ENCODE data around the gene PSMD8.

Gene PSMD8

DNA sequence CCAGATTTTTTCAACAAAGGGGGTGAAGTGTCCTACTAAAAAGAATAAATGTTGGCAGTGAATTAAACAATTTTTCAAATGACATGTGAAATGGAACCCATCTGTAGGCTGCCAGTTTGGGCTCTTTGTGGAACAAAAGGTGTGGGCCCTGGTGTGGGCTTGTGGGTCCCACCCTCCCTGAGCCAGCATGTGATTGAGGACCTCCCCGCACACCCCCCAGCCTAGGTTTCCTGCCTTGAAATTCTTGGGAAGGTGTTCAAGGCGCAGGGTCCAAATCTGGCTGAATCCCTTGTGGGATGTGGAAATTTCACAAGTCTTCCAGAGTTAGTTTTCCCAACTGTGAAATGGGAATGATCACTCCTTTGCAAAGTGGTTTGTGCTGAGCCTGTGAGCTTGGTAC lies 9.4 kb downstream of the PSMD8 start:
- Histone ChIP-seq H3K36me3 (ENCODE audit: control insufficient read depth, insufficient read depth, low read length) (peaks cover 45% of the 10 kb centered on the region), H3K27me3 (replicated peaks; ENCODE audit: control insufficient read depth, insufficient read depth, low read length) (no peaks in the 10 kb centered on the region; the same call in 1 of the 2 replicates), H3K4me3 (replicated peaks; ENCODE audit: low read depth, low read length) (no peak overlapping the region)
- TF ChIP-seq, protein P1, sequence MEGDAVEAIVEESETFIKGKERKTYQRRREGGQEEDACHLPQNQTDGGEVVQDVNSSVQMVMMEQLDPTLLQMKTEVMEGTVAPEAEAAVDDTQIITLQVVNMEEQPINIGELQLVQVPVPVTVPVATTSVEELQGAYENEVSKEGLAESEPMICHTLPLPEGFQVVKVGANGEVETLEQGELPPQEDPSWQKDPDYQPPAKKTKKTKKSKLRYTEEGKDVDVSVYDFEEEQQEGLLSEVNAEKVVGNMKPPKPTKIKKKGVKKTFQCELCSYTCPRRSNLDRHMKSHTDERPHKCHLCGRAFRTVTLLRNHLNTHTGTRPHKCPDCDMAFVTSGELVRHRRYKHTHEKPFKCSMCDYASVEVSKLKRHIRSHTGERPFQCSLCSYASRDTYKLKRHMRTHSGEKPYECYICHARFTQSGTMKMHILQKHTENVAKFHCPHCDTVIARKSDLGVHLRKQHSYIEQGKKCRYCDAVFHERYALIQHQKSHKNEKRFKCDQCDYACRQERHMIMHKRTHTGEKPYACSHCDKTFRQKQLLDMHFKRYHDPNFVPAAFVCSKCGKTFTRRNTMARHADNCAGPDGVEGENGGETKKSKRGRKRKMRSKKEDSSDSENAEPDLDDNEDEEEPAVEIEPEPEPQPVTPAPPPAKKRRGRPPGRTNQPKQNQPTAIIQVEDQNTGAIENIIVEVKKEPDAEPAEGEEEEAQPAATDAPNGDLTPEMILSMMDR (IDR thresholded peaks at IDR 0.05; ENCODE audit: insufficient read depth, low read length, poor library complexity, severe bottlenecking) = no peak
- DNase-seq (ENCODE audit: extremely low read depth, insufficient read length) = no peak

- DNase-seq (ENCODE audit: extremely low read depth, insufficient read length) = no peak
- H3K4me3 ChIP-seq (replicated peaks; ENCODE audit: low read depth, low read length) = no peak overlapping the region
- H3K36me3 ChIP-seq (ENCODE audit: control insufficient read depth, insufficient read depth, low read length) = peaks cover 40% of the 10 kb centered on the region
- peaks cover 1% of the 10 kb centered on the region for H3K27me3 ChIP-seq (replicated peaks; ENCODE audit: control insufficient read depth, insufficient read depth, low read length)
- TF ChIP-seq, protein P1 (IDR thresholded peaks at IDR 0.05; ENCODE audit: insufficient read depth, low read length, poor library complexity, severe bottlenecking) = peak; percentile 43
These were observed 10.0 kb downstream of the PSMD8 start for GRCh38 chr19:38384209-38385027.

DNA sequence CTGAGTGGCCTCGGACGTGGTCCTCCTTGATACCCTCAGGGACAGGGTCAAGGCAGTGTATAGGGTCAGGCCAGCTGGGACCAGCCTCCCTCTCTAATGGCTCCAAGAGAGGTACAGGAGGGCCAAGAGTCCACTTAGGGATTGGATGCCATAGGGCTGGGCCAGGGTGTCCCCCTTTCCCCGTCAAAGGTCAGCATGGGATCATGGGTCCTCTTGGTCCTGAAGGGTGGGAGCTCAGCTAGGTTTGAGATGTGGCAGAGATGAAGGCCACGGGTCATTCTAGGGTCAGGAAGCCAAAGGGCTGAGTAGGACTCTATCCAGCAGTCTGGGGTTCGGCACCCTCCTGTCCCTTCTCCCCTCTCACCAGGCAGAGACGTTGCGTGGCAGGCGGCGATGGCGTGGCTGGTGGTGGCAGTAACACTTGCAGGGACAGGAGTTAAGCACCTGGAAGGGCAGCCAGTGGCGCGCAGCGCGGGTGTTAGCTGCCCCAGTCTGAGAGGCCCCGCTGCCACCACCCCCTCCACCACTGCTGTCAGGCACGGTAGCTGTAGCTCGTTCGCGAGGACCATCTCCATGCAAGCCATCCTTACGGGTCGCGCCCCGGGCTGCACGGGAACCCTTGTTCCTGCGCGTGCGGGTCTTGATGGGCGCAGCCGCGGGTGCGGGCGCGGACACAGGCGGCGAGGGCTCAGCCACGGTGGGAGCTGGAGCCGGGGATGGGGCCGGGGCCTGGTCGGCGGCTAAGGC lies 10.9 kb downstream of the PSMD8 start:
- Histone ChIP-seq H3K4me3 (replicated peaks; ENCODE audit: low read depth, low read length) (no peak overlapping the region), H3K36me3 (ENCODE audit: control insufficient read depth, insufficient read depth, low read length) (peaks cover 38% of the 10 kb centered on the region), H3K27me3 (replicated peaks; ENCODE audit: control insufficient read depth, insufficient read depth, low read length) (peaks cover 1% of the 10 kb centered on the region)
- DNase-seq (ENCODE audit: extremely low read depth, insufficient read length) = no peak
- TF ChIP-seq, protein P1 (IDR thresholded peaks at IDR 0.05; ENCODE audit: insufficient read depth, low read length, poor library complexity, severe bottlenecking) = no peak

- no peak for DNase-seq (ENCODE audit: extremely low read depth, insufficient read length)
- Histone ChIP-seq H3K4me3 (replicated peaks; ENCODE audit: low read depth, low read length) (no peak overlapping the region), H3K27me3 (replicated peaks; ENCODE audit: control insufficient read depth, insufficient read depth, low read length) (peaks cover 1% of the 10 kb centered on the region), H3K36me3 (ENCODE audit: control insufficient read depth, insufficient read depth, low read length) (peaks cover 33% of the 10 kb centered on the region)
- TF ChIP-seq, protein P1 (IDR thresholded peaks at IDR 0.05; ENCODE audit: insufficient read depth, low read length, poor library complexity, severe bottlenecking) = no peak
These were observed 11.5 kb downstream of the PSMD8 start for GRCh38 chr19:38385804-38386257.

DNA sequence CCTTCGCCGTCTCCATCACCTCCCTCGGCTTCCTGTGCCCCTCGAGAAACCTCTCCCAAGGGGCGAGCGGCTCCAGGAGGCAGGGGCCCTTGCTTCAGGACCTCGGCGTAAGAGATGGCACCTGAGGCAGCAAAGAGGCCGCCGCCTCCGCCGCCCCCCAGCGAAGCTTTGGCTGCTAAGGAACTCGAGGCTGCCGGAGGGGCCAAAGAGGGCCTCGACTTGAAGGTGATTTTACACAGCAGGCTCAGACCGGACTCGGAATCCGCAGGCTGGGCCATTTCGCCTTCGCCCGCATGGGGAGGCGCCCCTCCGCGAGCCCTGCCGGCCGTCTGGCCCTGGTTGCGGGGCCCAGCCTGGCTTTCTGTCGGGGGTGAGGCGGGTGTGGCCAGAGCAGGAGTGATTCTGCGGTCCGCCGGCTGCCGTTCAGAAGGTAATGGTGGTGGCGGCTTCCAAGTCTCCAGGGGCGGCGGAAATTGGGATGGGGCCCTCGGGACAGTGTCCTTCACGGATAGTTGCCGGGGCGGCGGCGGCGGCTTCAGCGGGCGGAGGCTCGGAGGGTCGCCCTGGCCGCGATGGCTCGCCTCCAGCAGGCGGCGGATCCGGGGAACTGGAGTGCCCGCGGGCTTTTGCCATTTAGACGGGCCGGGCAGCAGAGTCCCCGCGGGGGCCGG lies 12.1 kb downstream of the PSMD8 start:
- Histone ChIP-seq H3K27me3 (replicated peaks; ENCODE audit: control insufficient read depth, insufficient read depth, low read length) (peaks cover 1% of the 10 kb centered on the region), H3K36me3 (ENCODE audit: control insufficient read depth, insufficient read depth, low read length) (peaks cover 27% of the 10 kb centered on the region), H3K4me3 (replicated peaks; ENCODE audit: low read depth, low read length) (no peak overlapping the region)
- TF ChIP-seq, protein P1 (IDR thresholded peaks at IDR 0.05; ENCODE audit: insufficient read depth, low read length, poor library complexity, severe bottlenecking) = no peak
- no peak for DNase-seq (ENCODE audit: extremely low read depth, insufficient read length)

Data from GM06990 (cell line).